Caco-2 (cell line): ENCODE results near the gene TNNT1. TPM values are rescaled to one million over a fixed set of nuclear protein-coding genes. Genes with fewer than 3 reads are reported as not detected.
A peak's percentile ranks its signal among the peaks of the same experiment; 100 is the strongest.

ENCODE experiments used
- BruUV-seq: library from RNA; stranded (reverse); fragments of 400-500 nt; replicated peaks from 2 replicates; lab custom pipeline; 2021; lab: Mats Ljungman, UMichigan
- CTCF ChIA-PET: fragments of 300-600 bp; sonication (Branson Sonifier 250); formaldehyde crosslinking; loops from one replicate; lab custom pipeline; 2022; ENCODE audit warnings: antibody characterized with exemption; lab: Charles Lee
- POLR2A ChIA-PET: fragments of 300-600 bp; sonication (Branson Sonifier 250); formaldehyde crosslinking; loops from one replicate; lab custom pipeline; 2022; ENCODE audit warnings: antibody characterized with exemption; lab: Charles Lee
- DNase-seq, 2 experiments: peaks; one replicate each; pipeline versions ENCODE4 v3.0.0 to v3.0.0-alpha.2; 2020 to 2022
- H3K27me3 ChIP-seq: replicated peaks from 2 replicates; pipeline ENCODE4 v1.6.0; 2011; ENCODE audit warnings: low read length; ENCODE audit not compliant: control insufficient read depth, insufficient read depth
- H3K36me3 ChIP-seq: 2 replicates; pipeline ENCODE4 v1.5.1; 2011; ENCODE audit warnings: low read length; ENCODE audit not compliant: control insufficient read depth, insufficient read depth
- H3K4me1 ChIP-seq: fragments of 250-450 bp; sonication (Bioruptor Pico); 2 replicates; pipeline ENCODE4 v1.5.1; 2020; ENCODE audit warnings: mild to moderate bottlenecking
- H3K4me3 ChIP-seq: 2 replicates; pipeline ENCODE4 v1.5.1; 2011; ENCODE audit warnings: low read depth, mild to moderate bottlenecking, control low read depth, low read length
- H3K9me3 ChIP-seq: fragments of 250-450 bp; sonication (Bioruptor Pico); 2 replicates; pipeline ENCODE4 v1.5.1; 2020; ENCODE audit warnings: mild to moderate bottlenecking, moderate library complexity
- H3K27ac Mint-ChIP-seq: one replicate; pipeline ENCODE4 v1.8.0; 2022; ENCODE audit warnings: mixed read lengths; ENCODE audit not compliant: unreplicated experiment
- H3K27me3 Mint-ChIP-seq: one replicate; pipeline ENCODE4 v1.8.0; 2022; ENCODE audit warnings: mixed read lengths; ENCODE audit not compliant: insufficient read depth, unreplicated experiment
- H3K36me3 Mint-ChIP-seq: one replicate; pipeline ENCODE4 v1.8.0; 2022; ENCODE audit warnings: mild to moderate bottlenecking, mixed read lengths; ENCODE audit not compliant: insufficient read depth, unreplicated experiment
- H3K4me1 Mint-ChIP-seq: one replicate; pipeline ENCODE4 v1.8.0; 2022; ENCODE audit warnings: low read depth, mixed read lengths; ENCODE audit not compliant: unreplicated experiment
- H3K4me3 Mint-ChIP-seq: one replicate; pipeline ENCODE4 v1.8.0; 2022; ENCODE audit warnings: mild to moderate bottlenecking, moderate library complexity, mixed read lengths; ENCODE audit not compliant: unreplicated experiment
- H3K9me3 Mint-ChIP-seq: one replicate; pipeline ENCODE4 v1.8.0; 2022; ENCODE audit warnings: mixed read lengths; ENCODE audit not compliant: unreplicated experiment
- CTCF ChIP-seq, 2 experiments: fragments of 200-600 bp in 1 of 2; IDR thresholded peaks; 1 replicate in 1 of 2; 2 replicates in 1 of 2; pipeline versions ENCODE4 v1.5.1 to v1.8.0; 2011 to 2022; ENCODE audit warnings: antibody characterized with exemption in 1 of 2, control low read depth in 1 of 2, inconsistent platforms in 1 of 2, low read depth in 1 of 2, low read length in 1 of 2, mild to moderate bottlenecking in 1 of 2, moderate library complexity in 1 of 2; ENCODE audit not compliant: insufficient read depth in 1 of 2, severe bottlenecking in 1 of 2, unreplicated experiment in 1 of 2
- intact Hi-C: fragments of 100-400 bp; cut with micrococcal nuclease; formaldehyde crosslinking; loops from one replicate; pipeline ENCODE4 v1.10.0; 2022; ENCODE audit not compliant: unreplicated experiment
- total RNA-seq: library from RNA; stranded (reverse); gene quantifications from 2 replicates; pipeline ENCODE4 v1.2.3, GENCODE V29; 2022

Gene TNNT1
- total RNA-seq, 1 experiment from 2014 or later = 18.0 TPM

- H3K4me3 Mint-ChIP-seq = peak overlapping the region; percentile 85
- peaks cover 18% of the 10 kb centered on the region for H3K4me1 Mint-ChIP-seq
- BruUV-seq = TSS peak; percentile 93
- CTCF ChIA-PET = interaction anchor here (1.0 to 1.4 kb wide), 5 partner anchors 14 to 266 kb away, joined by 3 to 7 read pairs (median 3); partner anchors contain the start of genes DNAAF3 and TMEM238
- no peaks in the 10 kb centered on the region for H3K27me3 ChIP-seq
- peaks cover 17% of the 10 kb centered on the region; the same call in 1 of the 2 replicates for H3K4me1 ChIP-seq
- TF ChIP-seq CTCF (IDR thresholded peaks at IDR 0.05; ENCODE audit: insufficient read depth in 1 of 2, low read depth in 1 of 2, low read length in 1 of 2, severe bottlenecking in 1 of 2, unreplicated experiment in 1 of 2) = no peak
- H3K36me3 Mint-ChIP-seq = peaks cover 16% of the 10 kb centered on the region
- intact Hi-C loops = loop anchor here (1.0 to 2.0 kb wide), 2 partner anchors 49 to 290 kb away; partner anchors contain the start of gene DNAAF3
- H3K27me3 Mint-ChIP-seq = no peaks in the 10 kb centered on the region
- POLR2A ChIA-PET = interaction anchor here (0.6 to 1.4 kb wide), 3 partner anchors 23 to 953 kb away, joined by 3 to 4 read pairs (median 4); no protein-coding TSS in a partner anchor
- H3K9me3 ChIP-seq = no peaks in the 10 kb centered on the region
- H3K27ac Mint-ChIP-seq = peak overlapping the region; percentile 79
- no peaks in the 10 kb centered on the region for H3K9me3 Mint-ChIP-seq
- H3K4me3 ChIP-seq = peak overlapping the region; percentile 88
- peak; percentile 98 to 99 for DNase-seq
- no peaks in the 10 kb centered on the region; the same call in 1 of the 2 replicates for H3K36me3 ChIP-seq
These were observed 31.2 kb downstream of the TNNT1 start for GRCh38 chr19:55117663-55118391.

GRCh38 chr19:55116859-55117662, 31.9 kb downstream of the TNNT1 start, which contains the start of gene PPP1R12C:
Gene PPP1R12C, minus strand, starts transcription at chr19:55117637. Its CDS starts 94 bp downstream, at chr19:55117543.
- H3K4me3 ChIP-seq = peak within 1 kb of the TSS; percentile 88
- Mint-ChIP-seq H3K4me1 (peaks cover 18% of the 10 kb centered on the region), H3K36me3 (peaks cover 16% of the 10 kb centered on the region), H3K9me3 (no peaks in the 10 kb centered on the region), H3K27me3 (no peaks in the 10 kb centered on the region), H3K4me3 (peak within 1 kb of the TSS; percentile 90), H3K27ac (peak within 1 kb of the TSS; percentile 82)
- peak; percentile 36 to 42 for DNase-seq
- CTCF ChIA-PET = interaction anchor here (1.0 to 1.4 kb wide), 4 partner anchors 24 to 267 kb away, joined by 3 to 7 read pairs (median 4); partner anchors contain the start of genes DNAAF3 and TMEM238
- intact Hi-C loops = loop anchor here (1.0 to 2.0 kb wide), 2 partner anchors 50 to 291 kb away; partner anchors contain the start of gene DNAAF3
- H3K27me3 ChIP-seq = no peaks in the 10 kb centered on the region
- POLR2A ChIA-PET = interaction anchor here (1.4 kb wide), 1 partner anchor 24 kb away, joined by 4 read pairs; no protein-coding TSS in a partner anchor
- no peaks in the 10 kb centered on the region; the same call in 1 of the 2 replicates for H3K36me3 ChIP-seq
- no peaks in the 10 kb centered on the region for H3K9me3 ChIP-seq
- H3K4me1 ChIP-seq = peaks cover 17% of the 10 kb centered on the region; the same call in 1 of the 2 replicates
- TF ChIP-seq CTCF (IDR thresholded peaks at IDR 0.05; ENCODE audit: insufficient read depth in 1 of 2, low read depth in 1 of 2, low read length in 1 of 2, severe bottlenecking in 1 of 2, unreplicated experiment in 1 of 2) = no peak
- no TSS peak for BruUV-seq
